GM10248 (cell line): ENCODE results near the gene NRM.

Source experiments
- CTCF ChIA-PET: fragments of 300-600 bp; sonication (Branson Sonifier 250); formaldehyde crosslinking; extraction: SDS; loops from one replicate; lab custom pipeline; 2021; ENCODE audit warnings: antibody characterized with exemption; lab: Yijun Ruan, JAX
- POLR2A ChIA-PET: fragments of 350-650 bp; sonication (Branson Sonifier 250); formaldehyde crosslinking; extraction: SDS; loops from one replicate; lab custom pipeline; 2020; ENCODE audit warnings: antibody characterized with exemption; lab: Yijun Ruan, JAX
- DNase-seq: peaks from one replicate; pipeline ENCODE4 v3.0.0; 2012; ENCODE audit errors: extremely low spot score
- TF ChIP-seq, protein P1 (sequence below): IDR thresholded peaks from 2 replicates; pipeline ENCODE4 v1.5.1; 2012; ENCODE audit warnings: mild to moderate bottlenecking, low read depth; ENCODE audit errors: extremely low read depth, missing control alignments, control extremely low read depth

Gene NRM

DNA sequence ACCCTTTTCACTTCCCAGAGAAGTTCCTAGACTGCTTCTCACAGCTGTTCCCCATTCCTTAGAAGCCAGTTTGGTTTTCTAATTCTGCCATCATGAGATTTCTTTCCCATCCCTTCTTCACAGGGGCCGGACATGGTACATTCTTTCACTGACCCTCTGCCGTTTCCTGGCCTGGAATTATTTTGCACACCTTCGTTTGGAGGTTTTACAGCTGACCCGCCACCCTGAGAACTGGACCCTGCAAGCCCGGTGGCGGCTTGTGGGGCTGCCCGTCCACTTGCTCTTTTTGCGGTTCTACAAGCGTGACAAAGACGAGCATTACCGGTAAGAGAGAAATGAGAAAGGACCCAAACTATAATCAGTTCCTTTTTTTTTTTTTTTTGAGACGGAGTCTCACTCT lies 39.6 kb downstream of the NRM start:
- POLR2A ChIA-PET: no interaction called here
- CTCF ChIA-PET: interaction anchor here (0.9 to 1.2 kb wide), 2 partner anchors 28 to 80 kb away, joined by 4 to 5 read pairs; no protein-coding TSS in a partner anchor
- DNase-seq: no peak
- TF ChIP-seq, protein P1, sequence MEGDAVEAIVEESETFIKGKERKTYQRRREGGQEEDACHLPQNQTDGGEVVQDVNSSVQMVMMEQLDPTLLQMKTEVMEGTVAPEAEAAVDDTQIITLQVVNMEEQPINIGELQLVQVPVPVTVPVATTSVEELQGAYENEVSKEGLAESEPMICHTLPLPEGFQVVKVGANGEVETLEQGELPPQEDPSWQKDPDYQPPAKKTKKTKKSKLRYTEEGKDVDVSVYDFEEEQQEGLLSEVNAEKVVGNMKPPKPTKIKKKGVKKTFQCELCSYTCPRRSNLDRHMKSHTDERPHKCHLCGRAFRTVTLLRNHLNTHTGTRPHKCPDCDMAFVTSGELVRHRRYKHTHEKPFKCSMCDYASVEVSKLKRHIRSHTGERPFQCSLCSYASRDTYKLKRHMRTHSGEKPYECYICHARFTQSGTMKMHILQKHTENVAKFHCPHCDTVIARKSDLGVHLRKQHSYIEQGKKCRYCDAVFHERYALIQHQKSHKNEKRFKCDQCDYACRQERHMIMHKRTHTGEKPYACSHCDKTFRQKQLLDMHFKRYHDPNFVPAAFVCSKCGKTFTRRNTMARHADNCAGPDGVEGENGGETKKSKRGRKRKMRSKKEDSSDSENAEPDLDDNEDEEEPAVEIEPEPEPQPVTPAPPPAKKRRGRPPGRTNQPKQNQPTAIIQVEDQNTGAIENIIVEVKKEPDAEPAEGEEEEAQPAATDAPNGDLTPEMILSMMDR: no peak

DNA sequence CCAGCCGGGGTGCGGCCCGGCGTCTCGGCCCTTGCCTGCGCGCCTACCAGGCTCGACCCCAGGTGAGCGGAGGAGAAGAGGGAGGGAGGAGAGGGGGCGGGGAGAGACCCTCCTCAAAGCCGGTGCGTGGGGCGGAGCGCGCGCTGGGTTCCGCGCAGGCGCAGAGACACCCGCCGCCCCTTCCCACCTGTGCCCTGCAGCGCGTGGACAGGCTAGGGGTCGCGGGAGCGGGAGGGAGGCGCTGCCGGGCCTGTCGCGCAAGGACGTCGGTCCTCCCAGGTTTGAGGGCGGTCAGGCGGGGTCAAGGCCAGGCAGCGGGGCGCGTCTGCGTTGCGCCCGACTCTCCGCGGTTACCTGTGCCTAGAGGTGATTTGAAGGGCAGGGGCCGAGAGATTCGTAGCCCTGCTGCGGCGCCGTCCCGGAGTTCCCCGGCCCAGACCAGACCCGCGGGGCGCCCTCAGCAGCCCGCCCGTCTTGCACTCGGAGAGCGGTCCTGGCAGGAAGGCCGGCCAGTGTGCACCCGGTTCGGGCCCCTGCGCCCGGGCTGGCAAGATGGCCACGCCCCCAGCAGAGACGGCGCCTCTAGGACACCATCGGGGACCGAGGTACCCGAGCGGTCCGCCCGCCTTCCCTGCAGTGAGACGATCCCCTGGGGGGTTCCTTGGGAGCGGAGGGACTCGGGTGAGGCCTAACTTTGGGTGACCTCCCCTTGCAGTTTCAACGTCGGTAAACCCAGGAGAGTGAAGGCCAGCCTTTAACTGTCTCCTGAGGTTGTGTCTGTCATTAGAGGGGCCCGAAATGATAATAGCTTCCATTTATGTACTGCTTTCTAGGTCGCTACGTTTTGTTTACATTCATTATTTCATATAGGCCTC lies 43.3 kb downstream of the NRM start:
- peak; percentile 84 for DNase-seq
- ChIA-PET CTCF (interaction anchor here (1.0 to 2.8 kb wide), 6 partner anchors 9 to 83 kb away, joined by 3 to 6 read pairs (median 4); no protein-coding TSS in a partner anchor), POLR2A (no interaction called here)
- TF ChIP-seq, protein P1: no peak

GRCh38 chr6:30646450-30647241 lies 44.1 kb downstream of the NRM start, which contains the start of gene C6orf136:
TSS of gene C6orf136 (plus strand) at chr6:30647133. CDS start at chr6:30647232, 99 bp downstream.
- ChIA-PET CTCF (interaction anchor here (0.9 to 2.8 kb wide), 7 partner anchors 10 to 84 kb away, joined by 3 to 6 read pairs (median 4); no protein-coding TSS in a partner anchor), POLR2A (interaction anchor here (0.8 to 1.2 kb wide), 2 partner anchors 32 to 46 kb away, joined by 3 to 7 read pairs; no protein-coding TSS in a partner anchor)
- TF ChIP-seq, protein P1: no peak
- peak; percentile 98 for DNase-seq

- DNase-seq: no peak
- TF ChIP-seq, protein P1: no peak
- CTCF ChIA-PET: interaction anchor here (0.9 to 2.8 kb wide), 7 partner anchors 11 to 85 kb away, joined by 3 to 6 read pairs (median 4); no protein-coding TSS in a partner anchor
- POLR2A ChIA-PET: interaction anchor here (0.8 to 1.2 kb wide), 2 partner anchors 31 to 46 kb away, joined by 3 to 7 read pairs; no protein-coding TSS in a partner anchor
These were observed 44.8 kb downstream of the NRM start for GRCh38 chr6:30645989-30646388.

- no peak for DNase-seq
- TF ChIP-seq, protein P1: no peak
- ChIA-PET CTCF (interaction anchor here (0.7 to 2.8 kb wide), 5 partner anchors 12 to 86 kb away, joined by 3 to 6 read pairs (median 3); partner anchors contain the start of gene DHX16), POLR2A (interaction anchor here (1.3 kb wide), 1 partner anchor 30 kb away, joined by 4 read pairs; no protein-coding TSS in a partner anchor)
These were observed 46.0 kb downstream of the NRM start for GRCh38 chr6:30644769-30645168.

DNA sequence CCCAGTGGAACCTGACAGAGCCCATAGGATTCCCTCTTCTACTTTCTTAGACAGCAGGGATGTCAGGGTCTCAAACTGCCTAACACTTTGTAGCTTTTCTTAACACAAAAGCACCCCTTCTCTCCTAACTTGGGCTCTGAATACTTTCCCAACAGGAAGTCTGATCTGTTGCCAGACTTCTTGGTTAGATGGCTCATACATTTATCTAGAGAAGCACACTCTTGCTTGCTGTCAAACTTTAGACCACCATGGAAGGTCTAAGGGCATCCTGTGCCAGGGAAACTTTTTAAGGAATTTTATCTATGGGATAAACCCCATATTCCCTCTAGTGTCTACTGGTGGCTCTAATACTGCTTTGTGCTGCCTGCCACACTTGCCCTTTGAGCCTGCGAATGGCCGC lies 47.1 kb downstream of the NRM start:
- TF ChIP-seq, protein P1: no peak
- no peak for DNase-seq
- CTCF ChIA-PET: interaction anchor here (1.3 to 2.0 kb wide), 3 partner anchors 16 to 99 kb away, joined by 3 to 6 read pairs (median 5); partner anchors contain the start of gene DHX16
- POLR2A ChIA-PET: no interaction called here
